ENCODE results near the gene SLC8A1. TPM values are rescaled to one million over a fixed set of nuclear protein-coding genes. Genes with fewer than 3 reads are reported as not detected.

The SLC8A1 gene
- total RNA-seq, 1 experiment from 2014 or later, result 1.6 TPM

DNA sequence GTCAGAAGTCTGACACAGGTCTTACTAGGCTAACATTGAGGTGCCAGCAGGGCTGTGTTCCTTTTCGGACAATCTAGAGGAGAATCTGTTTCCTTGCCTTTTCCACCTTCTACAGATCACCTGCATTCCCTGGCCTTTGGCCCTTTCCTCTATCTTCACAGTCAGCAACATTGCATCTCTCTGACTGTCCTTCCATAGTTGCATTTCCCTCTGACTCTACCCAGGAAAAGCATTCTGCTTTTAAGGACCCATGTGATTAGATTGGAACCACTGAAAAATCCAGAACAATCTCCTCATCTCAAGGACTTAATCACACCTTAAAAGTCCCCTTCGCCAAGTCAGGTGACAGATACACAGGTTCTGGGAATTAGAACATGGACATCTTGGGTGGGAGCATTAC is 181.5 kb downstream of the SLC8A1 start:
- Mint-ChIP-seq H3K4me3 (ENCODE audit: unreplicated experiment) (no peak overlapping the region), H3K9me3 (ENCODE audit: unreplicated experiment) (no peaks in the 10 kb centered on the region), H3K4me1 (ENCODE audit: insufficient read depth, unreplicated experiment) (no peaks in the 10 kb centered on the region), H3K27me3 (ENCODE audit: insufficient read depth, unreplicated experiment) (no peaks in the 10 kb centered on the region), H3K36me3 (ENCODE audit: insufficient read depth, unreplicated experiment) (no peaks in the 10 kb centered on the region), H3K27ac (ENCODE audit: low read depth, unreplicated experiment) (no peak overlapping the region)
- ChIA-PET POLR2A (no interaction called here), CTCF (interaction anchor here (0.6 kb wide), 1 partner anchor 1354 kb away, joined by 3 read pairs; no protein-coding TSS in a partner anchor)
- intact Hi-C loops (cut with micrococcal nuclease), result no loop called here
- no TSS peak for BruUV-seq (replicated peaks)
- DNase-seq (ENCODE audit: unreplicated experiment), result no peak
- TF ChIP-seq, protein P1, sequence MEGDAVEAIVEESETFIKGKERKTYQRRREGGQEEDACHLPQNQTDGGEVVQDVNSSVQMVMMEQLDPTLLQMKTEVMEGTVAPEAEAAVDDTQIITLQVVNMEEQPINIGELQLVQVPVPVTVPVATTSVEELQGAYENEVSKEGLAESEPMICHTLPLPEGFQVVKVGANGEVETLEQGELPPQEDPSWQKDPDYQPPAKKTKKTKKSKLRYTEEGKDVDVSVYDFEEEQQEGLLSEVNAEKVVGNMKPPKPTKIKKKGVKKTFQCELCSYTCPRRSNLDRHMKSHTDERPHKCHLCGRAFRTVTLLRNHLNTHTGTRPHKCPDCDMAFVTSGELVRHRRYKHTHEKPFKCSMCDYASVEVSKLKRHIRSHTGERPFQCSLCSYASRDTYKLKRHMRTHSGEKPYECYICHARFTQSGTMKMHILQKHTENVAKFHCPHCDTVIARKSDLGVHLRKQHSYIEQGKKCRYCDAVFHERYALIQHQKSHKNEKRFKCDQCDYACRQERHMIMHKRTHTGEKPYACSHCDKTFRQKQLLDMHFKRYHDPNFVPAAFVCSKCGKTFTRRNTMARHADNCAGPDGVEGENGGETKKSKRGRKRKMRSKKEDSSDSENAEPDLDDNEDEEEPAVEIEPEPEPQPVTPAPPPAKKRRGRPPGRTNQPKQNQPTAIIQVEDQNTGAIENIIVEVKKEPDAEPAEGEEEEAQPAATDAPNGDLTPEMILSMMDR (IDR thresholded peaks at IDR 0.05; ENCODE audit: unreplicated experiment), result no peak

- H3K9me3 Mint-ChIP-seq (ENCODE audit: unreplicated experiment), result no peaks in the 10 kb centered on the region
- H3K4me3 Mint-ChIP-seq (ENCODE audit: unreplicated experiment), result no peak overlapping the region
- TF ChIP-seq, protein P1 (IDR thresholded peaks at IDR 0.05; ENCODE audit: unreplicated experiment), result no peak
- H3K27ac Mint-ChIP-seq (ENCODE audit: low read depth, unreplicated experiment), result no peak overlapping the region
- H3K36me3 Mint-ChIP-seq (ENCODE audit: insufficient read depth, unreplicated experiment), result no peaks in the 10 kb centered on the region
- ChIA-PET CTCF (no interaction called here), POLR2A (no interaction called here)
- H3K4me1 Mint-ChIP-seq (ENCODE audit: insufficient read depth, unreplicated experiment), result no peaks in the 10 kb centered on the region
- BruUV-seq (replicated peaks), result no TSS peak
- no peaks in the 10 kb centered on the region for H3K27me3 Mint-ChIP-seq (ENCODE audit: insufficient read depth, unreplicated experiment)
- intact Hi-C loops (cut with micrococcal nuclease), result no loop called here
- DNase-seq (ENCODE audit: unreplicated experiment), result no peak
Measured at GRCh38 chr2:40268566-40268965, 183.3 kb downstream of the SLC8A1 start.

GRCh38 chr2:40266201-40266600 is 185.7 kb downstream of the SLC8A1 start:
- DNase-seq (ENCODE audit: unreplicated experiment), result no peak
- TF ChIP-seq, protein P1 (IDR thresholded peaks at IDR 0.05; ENCODE audit: unreplicated experiment), result no peak
- no peak overlapping the region for H3K4me3 Mint-ChIP-seq (ENCODE audit: unreplicated experiment)
- BruUV-seq (replicated peaks), result no TSS peak
- intact Hi-C loops (cut with micrococcal nuclease), result no loop called here
- H3K27me3 Mint-ChIP-seq (ENCODE audit: insufficient read depth, unreplicated experiment), result no peaks in the 10 kb centered on the region
- ChIA-PET CTCF (interaction anchor here (1.2 to 1.3 kb wide), 2 partner anchors 17 to 21 kb away, joined by 3 read pairs; no protein-coding TSS in a partner anchor), POLR2A (no interaction called here)
- no peaks in the 10 kb centered on the region for H3K4me1 Mint-ChIP-seq (ENCODE audit: insufficient read depth, unreplicated experiment)
- no peaks in the 10 kb centered on the region for H3K9me3 Mint-ChIP-seq (ENCODE audit: unreplicated experiment)
- H3K36me3 Mint-ChIP-seq (ENCODE audit: insufficient read depth, unreplicated experiment), result no peaks in the 10 kb centered on the region
- H3K27ac Mint-ChIP-seq (ENCODE audit: low read depth, unreplicated experiment), result no peak overlapping the region

DNA sequence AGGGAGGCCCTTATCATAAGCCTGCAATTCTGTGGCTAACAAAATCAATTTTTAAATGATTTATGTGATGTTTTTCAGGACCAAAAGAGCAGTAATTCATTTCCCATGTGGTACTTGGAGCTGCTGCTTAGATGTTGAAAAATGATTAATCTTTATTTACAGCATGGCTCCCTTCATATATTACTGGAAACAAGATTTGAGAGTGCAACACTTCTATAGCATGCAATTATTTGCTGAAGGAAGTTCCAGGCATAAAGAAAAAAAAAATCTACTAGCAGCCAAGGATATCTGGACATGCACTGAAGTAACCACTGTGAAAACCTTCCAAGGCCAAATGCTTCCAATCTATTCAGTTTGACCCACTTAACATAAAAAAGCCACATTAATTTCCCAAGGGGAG is 186.3 kb downstream of the SLC8A1 start:
- intact Hi-C loops (cut with micrococcal nuclease), result no loop called here
- H3K9me3 Mint-ChIP-seq (ENCODE audit: unreplicated experiment), result no peaks in the 10 kb centered on the region
- no peaks in the 10 kb centered on the region for H3K4me1 Mint-ChIP-seq (ENCODE audit: insufficient read depth, unreplicated experiment)
- POLR2A ChIA-PET, result no interaction called here
- DNase-seq (ENCODE audit: unreplicated experiment), result no peak
- TF ChIP-seq, protein P1 (IDR thresholded peaks at IDR 0.05; ENCODE audit: unreplicated experiment), result no peak
- CTCF ChIA-PET, result interaction anchor here (0.5 to 1.3 kb wide), 3 partner anchors 16 to 182 kb away, joined by 3 read pairs; no protein-coding TSS in a partner anchor
- no peaks in the 10 kb centered on the region for H3K27me3 Mint-ChIP-seq (ENCODE audit: insufficient read depth, unreplicated experiment)
- H3K36me3 Mint-ChIP-seq (ENCODE audit: insufficient read depth, unreplicated experiment), result no peaks in the 10 kb centered on the region
- H3K27ac Mint-ChIP-seq (ENCODE audit: low read depth, unreplicated experiment), result no peak overlapping the region
- BruUV-seq (replicated peaks), result no TSS peak
- H3K4me3 Mint-ChIP-seq (ENCODE audit: unreplicated experiment), result no peak overlapping the region
